Omental fat pad (tissue), 4 donors: Measurements from ENCODE around the gene COQ10B. TPM values are rescaled to one million over a fixed set of nuclear protein-coding genes. Genes with fewer than 3 reads are reported as not detected.

Experiments
- ATAC-seq: fragments of 150-250 bp; one replicate; pipeline ENCODE4 v1.9.1; 2016; ENCODE audit warnings: mild to moderate bottlenecking, moderate library complexity; ENCODE audit not compliant: low FRiP score
- DNase-seq: peaks from one replicate; pipeline ENCODE4 v3.0.0-alpha.2; 2019; ENCODE audit warnings: low spot score
- small RNA-seq: library from RNA; depleted of rRNA; stranded (forward); fragments of <200 nt; gene quantifications from one replicate; pipeline ENCODE3, GENCODE V24; 2016
- total RNA-seq, 4 donors: library from RNA; depleted of rRNA; stranded (reverse); fragments of >200 nt; gene quantifications; one replicate each; pipeline ENCODE4 v1.1.0, GENCODE V29; 2016
- TF ChIP-seq, protein P1 (sequence below), 3 donors: fragments of 450-650 bp; IDR thresholded peaks; one replicate each; pipeline ENCODE4 v1.5.1; 2016 to 2017; ENCODE audit warnings: antibody characterized with exemption in 3 of 3, mild to moderate bottlenecking in 3 of 3, moderate library complexity in 2 of 3

COQ10B gene
- total RNA-seq, 4 donors from 2014 or later, result 27.0 to 47.7 (median 37.0) TPM

DNA sequence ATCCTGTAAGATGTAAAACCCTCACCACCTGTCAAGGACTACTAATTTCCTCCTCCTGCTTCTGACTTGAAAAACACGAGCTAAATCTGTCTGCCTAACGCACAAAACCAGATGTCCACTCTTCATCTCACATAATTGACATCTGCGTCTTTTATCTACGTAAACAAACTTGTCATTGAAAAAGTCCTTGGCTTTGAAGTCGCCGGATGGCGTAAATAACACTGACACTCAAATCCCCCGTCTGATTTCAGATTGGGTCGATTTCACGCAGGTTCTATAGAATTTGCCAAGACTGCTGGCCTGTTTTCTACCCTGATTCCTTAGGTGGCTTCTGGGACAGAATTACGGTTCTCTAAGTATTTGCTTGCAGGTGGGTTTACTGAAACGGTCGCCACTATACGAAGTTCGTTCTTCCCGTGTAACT lies 62.0 kb downstream of the COQ10B start:
- ATAC-seq (no peak), DNase-seq (no peak)
- TF ChIP-seq, protein P1, sequence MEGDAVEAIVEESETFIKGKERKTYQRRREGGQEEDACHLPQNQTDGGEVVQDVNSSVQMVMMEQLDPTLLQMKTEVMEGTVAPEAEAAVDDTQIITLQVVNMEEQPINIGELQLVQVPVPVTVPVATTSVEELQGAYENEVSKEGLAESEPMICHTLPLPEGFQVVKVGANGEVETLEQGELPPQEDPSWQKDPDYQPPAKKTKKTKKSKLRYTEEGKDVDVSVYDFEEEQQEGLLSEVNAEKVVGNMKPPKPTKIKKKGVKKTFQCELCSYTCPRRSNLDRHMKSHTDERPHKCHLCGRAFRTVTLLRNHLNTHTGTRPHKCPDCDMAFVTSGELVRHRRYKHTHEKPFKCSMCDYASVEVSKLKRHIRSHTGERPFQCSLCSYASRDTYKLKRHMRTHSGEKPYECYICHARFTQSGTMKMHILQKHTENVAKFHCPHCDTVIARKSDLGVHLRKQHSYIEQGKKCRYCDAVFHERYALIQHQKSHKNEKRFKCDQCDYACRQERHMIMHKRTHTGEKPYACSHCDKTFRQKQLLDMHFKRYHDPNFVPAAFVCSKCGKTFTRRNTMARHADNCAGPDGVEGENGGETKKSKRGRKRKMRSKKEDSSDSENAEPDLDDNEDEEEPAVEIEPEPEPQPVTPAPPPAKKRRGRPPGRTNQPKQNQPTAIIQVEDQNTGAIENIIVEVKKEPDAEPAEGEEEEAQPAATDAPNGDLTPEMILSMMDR (IDR thresholded peaks at IDR 0.05), result no peak

DNA sequence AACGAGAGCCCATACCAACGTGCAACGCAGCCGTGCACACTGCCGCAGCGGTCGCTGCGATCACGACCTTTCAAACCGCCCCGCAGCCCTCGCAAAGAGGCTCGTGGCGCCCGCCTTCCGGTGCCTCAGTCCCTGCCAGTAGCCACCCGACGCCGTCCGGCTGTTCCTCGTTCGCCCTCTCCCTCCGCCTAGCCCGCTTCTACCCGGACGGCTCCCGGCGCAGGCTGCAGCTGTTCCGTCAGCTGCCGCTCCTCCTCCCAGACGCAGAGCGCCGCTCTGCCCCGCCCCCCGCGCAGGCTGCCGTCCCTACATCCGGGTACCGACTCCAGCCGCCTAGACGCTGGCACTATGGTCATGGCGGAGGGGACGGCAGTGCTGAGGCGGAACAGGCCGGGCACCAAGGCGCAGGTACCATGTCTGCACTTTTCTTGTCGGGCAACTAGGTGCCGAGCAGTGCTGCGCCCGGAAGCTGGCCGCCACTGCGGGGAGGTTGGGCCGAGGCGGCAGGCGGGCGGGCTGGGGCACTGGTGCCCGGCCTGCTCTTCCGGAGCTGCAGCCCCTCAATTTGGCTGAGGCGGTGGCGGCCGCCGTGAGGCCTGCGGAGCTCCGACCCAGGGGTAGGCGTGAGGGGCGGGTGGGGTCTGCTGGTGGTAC lies 62.5 kb downstream of the COQ10B start, which contains the start of gene MOB4:
Gene MOB4 (plus strand): TSS at position 328 of the 654 bp plus-strand sequence. CDS start 21 bp downstream, at position 349.
- DNase-seq (peak; percentile 78), ATAC-seq (peak; percentile 100)
- TF ChIP-seq, protein P1 (IDR thresholded peaks at IDR 0.05), result no peak

DNA sequence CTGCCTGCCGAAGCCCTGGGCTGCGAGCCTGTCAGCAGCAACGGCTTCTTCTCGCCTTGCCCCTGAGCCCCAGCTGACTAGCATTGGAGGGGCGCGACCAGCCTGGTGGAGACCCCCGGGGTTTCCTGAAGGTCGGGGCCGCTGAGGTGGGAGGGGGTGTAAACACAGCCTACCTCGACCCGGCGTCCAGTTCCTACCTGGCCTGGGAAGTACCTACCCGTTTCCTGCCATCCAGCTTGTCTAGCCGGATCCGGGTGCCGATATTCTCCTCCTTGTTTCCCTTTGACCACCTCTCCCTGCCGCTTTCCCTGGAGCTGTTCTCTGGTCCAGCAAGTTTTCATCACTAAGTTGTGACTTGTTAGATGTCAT lies 63.0 kb downstream of the COQ10B start:
- ATAC-seq (peak; percentile 20), DNase-seq (peak; percentile 23)
- TF ChIP-seq, protein P1 (IDR thresholded peaks at IDR 0.05), result no peak

DNA sequence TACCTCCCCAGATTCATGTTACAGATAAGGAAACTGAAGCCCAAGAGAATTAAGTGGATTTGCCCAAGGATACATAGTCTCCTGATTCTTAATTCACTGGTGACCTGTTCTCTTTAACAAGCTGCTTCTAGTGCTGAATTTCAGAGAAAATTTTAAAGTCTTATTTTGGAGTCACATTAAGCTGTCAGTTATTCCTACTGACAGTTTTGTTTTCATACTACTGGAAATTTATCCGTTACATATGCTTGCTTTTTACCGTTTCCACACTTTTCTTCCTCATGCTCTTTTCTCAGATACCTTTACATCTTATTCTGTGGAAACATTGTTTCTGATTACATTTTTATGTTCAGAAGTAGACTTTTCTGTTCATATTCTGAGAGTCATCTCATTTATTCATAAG lies 63.8 kb downstream of the COQ10B start:
- no peak for ATAC-seq
- no peak for DNase-seq
- TF ChIP-seq, protein P1 (IDR thresholded peaks at IDR 0.05), result no peak

Small RNA genes lying within 50 kb of the gene (small RNA-seq; reads per million reads assigned to genes)
- gene RF00394 (not detected), gene RNU6-1029P (not detected)

Other genes starting within 250 kb of the COQ10B start
- 10 to 100 TPM; 18.4 to 56.3 (median 30.1) TPM for gene ANKRD44, start 142.8 kb upstream of the COQ10B start, total RNA-seq
- gene SF3B1, start 18.5 kb upstream of the COQ10B start, total RNA-seq, result 100 to 1,000 TPM; 257 to 444 (median 292) TPM
- gene HSPD1, start 46.3 kb downstream of the COQ10B start, total RNA-seq, result 100 to 1,000 TPM; 138 to 643 (median 306) TPM
- gene HSPE1, start 46.8 kb downstream of the COQ10B start, total RNA-seq, result 100 to 1,000 TPM in 3 of 4 donors, 10 to 100 TPM in 1; 86.5 to 352 (median 177) TPM
- gene MOB4, start 62.5 kb downstream of the COQ10B start, total RNA-seq, result 10 to 100 TPM; 20.3 to 27.3 (median 23.6) TPM
- 10 to 100 TPM in 2 of 4 donors, 1 to 10 TPM in 2; 5.3 to 27.3 (median 14.0) TPM for gene RFTN2, start 222.0 kb downstream of the COQ10B start, total RNA-seq